HUES6 (cell line): ENCODE results near the gene CPNE4.

ENCODE experiments used
- H3K27ac ChIP-seq: 2 replicates; pipeline ENCODE4 v1.7.0; 2013; ENCODE audit warnings: low read depth, mild to moderate bottlenecking, low read length, inconsistent platforms
- H3K27me3 ChIP-seq: 2 replicates; pipeline ENCODE4 v1.6.1; 2013; ENCODE audit warnings: low read length; ENCODE audit not compliant: control insufficient read depth, insufficient read depth
- H3K36me3 ChIP-seq: 2 replicates; pipeline ENCODE4 v1.6.1; 2013; ENCODE audit warnings: low read length; ENCODE audit not compliant: control insufficient read depth, insufficient read depth
- H3K4me1 ChIP-seq: 2 replicates; pipeline ENCODE4 v1.6.1; 2013; ENCODE audit warnings: low read length; ENCODE audit not compliant: control insufficient read depth, insufficient read depth
- H3K4me3 ChIP-seq: 2 replicates; pipeline ENCODE4 v1.5.1; 2013; ENCODE audit warnings: low read depth, low read length
- H3K9ac ChIP-seq: one replicate; pipeline ENCODE4 v1.6.1; 2013; ENCODE audit warnings: mild to moderate bottlenecking, low read length
- H3K9me3 ChIP-seq: 2 replicates; pipeline ENCODE4 v1.6.1; 2013; ENCODE audit warnings: low read depth, low read length; ENCODE audit not compliant: control insufficient read depth, insufficient read depth

The CPNE4 gene

GRCh38 chr3:131835906-131836305 lies 198.9 kb downstream of the CPNE4 start:
- Histone ChIP-seq H3K4me1 (no peaks in the 10 kb centered on the region; the same call in 1 of the 2 replicates), H3K27me3 (no peaks in the 10 kb centered on the region), H3K9ac (no peak overlapping the region), H3K9me3 (no peaks in the 10 kb centered on the region), H3K4me3 (no peak overlapping the region), H3K36me3 (no peaks in the 10 kb centered on the region), H3K27ac (no peak overlapping the region)

DNA sequence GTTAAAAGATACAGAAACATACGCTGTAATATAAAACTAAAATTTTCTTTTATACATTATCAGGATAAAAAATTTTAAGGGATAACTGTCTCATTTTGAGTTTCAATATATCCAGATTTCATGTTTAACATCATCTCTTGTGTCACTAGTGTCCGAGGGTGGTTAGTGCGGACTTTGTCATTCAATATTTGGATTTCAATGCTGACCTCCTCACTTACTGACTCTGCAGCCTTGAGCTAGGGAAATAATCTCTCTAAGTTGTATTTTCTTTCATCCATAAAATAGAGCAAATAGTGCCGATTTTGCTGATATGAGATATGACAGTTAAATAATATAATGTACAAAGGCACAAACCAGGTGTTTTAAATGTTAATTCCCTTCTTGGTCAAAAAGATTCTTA lies 203.2 kb downstream of the CPNE4 start:
- no peaks in the 10 kb centered on the region for H3K36me3 ChIP-seq
- peaks cover 9% of the 10 kb centered on the region for H3K9me3 ChIP-seq
- H3K9ac ChIP-seq = no peak overlapping the region
- H3K27me3 ChIP-seq = no peaks in the 10 kb centered on the region
- H3K4me1 ChIP-seq = no peaks in the 10 kb centered on the region; the same call in 1 of the 2 replicates
- no peak overlapping the region for H3K4me3 ChIP-seq
- H3K27ac ChIP-seq = no peak overlapping the region

DNA sequence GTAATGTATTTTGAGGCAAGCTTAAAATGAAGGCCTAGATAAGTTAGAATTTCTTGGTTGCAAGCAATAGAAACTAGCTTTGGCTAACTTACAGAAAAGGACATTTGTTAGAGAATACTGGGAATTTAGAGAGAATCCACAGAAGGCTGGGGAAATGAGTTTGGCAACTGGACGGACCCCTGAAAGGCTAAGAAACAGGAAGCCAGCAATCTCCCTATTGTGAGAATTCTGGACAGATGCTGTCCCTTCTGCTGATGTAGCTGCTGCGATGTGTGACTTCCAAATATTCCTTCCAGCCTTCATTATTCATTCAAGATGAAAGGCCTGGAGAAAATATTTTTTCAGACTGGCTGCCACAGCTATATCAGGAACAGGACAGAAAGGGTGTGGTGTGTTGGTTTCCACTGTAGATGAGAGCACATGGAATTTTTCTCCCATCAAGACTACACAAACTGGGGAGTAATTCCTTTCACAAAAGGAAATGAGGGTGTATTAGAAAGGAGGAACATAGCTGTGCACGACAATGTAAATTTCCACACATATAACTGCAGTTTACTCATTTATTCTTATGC lies 213.5 kb downstream of the CPNE4 start:
- no peaks in the 10 kb centered on the region for H3K36me3 ChIP-seq
- no peaks in the 10 kb centered on the region for H3K27me3 ChIP-seq

GRCh38 chr3:131819381-131820055 lies 215.3 kb downstream of the CPNE4 start:
- no peak overlapping the region for H3K27ac ChIP-seq
- H3K9ac ChIP-seq = no peak overlapping the region
- H3K9me3 ChIP-seq = no peaks in the 10 kb centered on the region
- H3K4me1 ChIP-seq = peaks cover 4% of the 10 kb centered on the region; the same call in 1 of the 2 replicates
- no peaks in the 10 kb centered on the region for H3K36me3 ChIP-seq
- no peaks in the 10 kb centered on the region for H3K27me3 ChIP-seq
- no peak overlapping the region for H3K4me3 ChIP-seq

More for the DNA sequence above, 213.5 kb downstream of the CPNE4 start:
- H3K27ac ChIP-seq = no peak overlapping the region
- H3K4me3 ChIP-seq = no peak overlapping the region
- no peak overlapping the region for H3K9ac ChIP-seq
- H3K9me3 ChIP-seq = no peaks in the 10 kb centered on the region
- peaks cover 4% of the 10 kb centered on the region; the same call in 1 of the 2 replicates for H3K4me1 ChIP-seq

- Histone ChIP-seq H3K4me3 (no peak overlapping the region), H3K9me3 (no peaks in the 10 kb centered on the region), H3K27ac (no peak overlapping the region), H3K4me1 (peaks cover 11% of the 10 kb centered on the region; the same call in 1 of the 2 replicates), H3K27me3 (no peaks in the 10 kb centered on the region), H3K9ac (no peak overlapping the region), H3K36me3 (no peaks in the 10 kb centered on the region)
Measured at GRCh38 chr3:131812433-131812832, 222.4 kb downstream of the CPNE4 start.

GRCh38 chr3:131811481-131811880 lies 223.3 kb downstream of the CPNE4 start:
- H3K9me3 ChIP-seq = no peaks in the 10 kb centered on the region

DNA sequence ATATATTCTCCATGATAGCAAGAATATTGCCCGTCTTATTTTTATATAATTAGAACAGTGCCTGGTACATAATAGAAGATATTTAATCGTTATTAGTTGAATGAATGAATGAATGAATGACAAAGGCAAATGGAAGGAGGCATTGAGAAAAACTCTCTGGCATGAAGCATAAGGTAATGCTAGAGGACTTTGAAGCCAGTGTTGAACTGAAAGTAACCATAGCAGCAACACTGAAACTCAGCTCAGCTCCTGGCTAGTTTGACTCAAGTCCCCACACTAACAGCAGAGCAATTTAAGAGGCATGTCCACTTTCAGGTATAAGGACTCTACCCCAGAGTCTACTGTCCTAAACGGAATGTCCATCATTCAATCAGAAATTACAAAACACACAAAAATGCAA lies 227.0 kb downstream of the CPNE4 start:
- Histone ChIP-seq H3K4me1 (peaks cover 19% of the 10 kb centered on the region), H3K9ac (no peak overlapping the region), H3K27ac (no peak overlapping the region), H3K36me3 (no peaks in the 10 kb centered on the region), H3K4me3 (no peak overlapping the region), H3K9me3 (no peaks in the 10 kb centered on the region), H3K27me3 (no peaks in the 10 kb centered on the region)

More at GRCh38 chr3:131811481-131811880, 223.3 kb downstream of the CPNE4 start:
- Histone ChIP-seq H3K36me3 (no peaks in the 10 kb centered on the region), H3K9ac (no peak overlapping the region), H3K4me1 (peaks cover 18% of the 10 kb centered on the region), H3K4me3 (no peak overlapping the region), H3K27me3 (no peaks in the 10 kb centered on the region), H3K27ac (no peak overlapping the region)

- Histone ChIP-seq H3K9ac (no peak overlapping the region), H3K27ac (no peak overlapping the region), H3K4me1 (peaks cover 10% of the 10 kb centered on the region), H3K27me3 (no peaks in the 10 kb centered on the region), H3K36me3 (no peaks in the 10 kb centered on the region), H3K4me3 (no peak overlapping the region), H3K9me3 (no peaks in the 10 kb centered on the region)
Measured at GRCh38 chr3:131806736-131807135, 228.1 kb downstream of the CPNE4 start.

GRCh38 chr3:131804565-131805133 lies 230.2 kb downstream of the CPNE4 start:
- Histone ChIP-seq H3K9ac (no peak overlapping the region), H3K4me3 (no peak overlapping the region), H3K27ac (no peak overlapping the region), H3K36me3 (no peaks in the 10 kb centered on the region), H3K9me3 (no peaks in the 10 kb centered on the region), H3K27me3 (no peaks in the 10 kb centered on the region), H3K4me1 (peaks cover 7% of the 10 kb centered on the region; the same call in 1 of the 2 replicates)

DNA sequence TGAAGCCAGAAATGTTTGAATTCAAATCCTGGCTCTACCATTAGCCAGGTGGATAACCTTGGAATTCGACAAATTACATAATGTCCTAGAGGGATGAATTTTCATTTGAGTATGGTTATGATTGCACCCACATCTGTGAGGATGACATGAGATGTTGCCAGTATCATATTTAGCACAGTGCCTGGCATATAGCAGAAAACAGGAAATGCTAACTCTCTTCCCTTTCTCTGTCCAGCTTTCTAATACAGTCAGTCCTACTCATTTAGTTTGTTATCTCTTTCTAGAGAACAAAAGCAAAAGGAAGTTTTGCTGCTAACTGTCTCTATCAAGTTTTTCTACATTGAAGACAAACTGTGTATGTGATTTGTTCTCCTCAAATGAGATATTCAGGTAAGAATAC lies 231.7 kb downstream of the CPNE4 start:
- Histone ChIP-seq H3K9me3 (no peaks in the 10 kb centered on the region), H3K27ac (no peak overlapping the region), H3K36me3 (no peaks in the 10 kb centered on the region), H3K27me3 (no peaks in the 10 kb centered on the region), H3K9ac (no peak overlapping the region), H3K4me3 (no peak overlapping the region), H3K4me1 (peaks cover 7% of the 10 kb centered on the region; the same call in 1 of the 2 replicates)

DNA sequence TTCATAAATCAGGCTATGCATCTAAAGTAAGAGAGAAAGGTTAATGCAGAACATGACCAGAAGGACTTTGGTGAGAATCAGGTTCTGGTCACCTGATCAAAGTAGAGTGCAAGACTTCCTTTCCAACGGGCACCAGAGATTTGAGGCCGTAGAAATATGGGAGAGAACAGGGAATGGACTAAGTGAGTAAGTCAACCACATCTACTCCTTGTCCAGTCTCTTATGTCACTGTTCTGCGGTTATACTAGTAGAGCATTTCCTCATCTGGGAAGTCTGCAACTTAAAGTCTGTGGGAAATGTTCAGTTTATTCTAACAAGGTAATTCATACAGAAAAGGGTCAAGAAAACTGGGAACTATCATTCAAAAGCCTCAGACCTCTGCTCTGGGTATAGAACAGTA lies 232.8 kb downstream of the CPNE4 start:
- Histone ChIP-seq H3K9me3 (no peaks in the 10 kb centered on the region), H3K9ac (no peak overlapping the region), H3K4me3 (no peak overlapping the region), H3K27ac (no peak overlapping the region), H3K4me1 (peaks cover 11% of the 10 kb centered on the region), H3K27me3 (no peaks in the 10 kb centered on the region), H3K36me3 (no peaks in the 10 kb centered on the region)
